ENCODE data around the gene NDUFV1. TPM values are rescaled to one million over a fixed set of nuclear protein-coding genes. Genes with fewer than 3 reads are reported as not detected.

The NDUFV1 gene
- total RNA-seq, 1 experiment from 2014 or later = 242 TPM

- POLR2A ChIA-PET = no interaction called here
- TF ChIP-seq FOSL1 (IDR thresholded peaks at IDR 0.05; ENCODE audit: low read depth) (no peak), SP1 (IDR thresholded peaks at IDR 0.05; ENCODE audit: low read depth) (no peak), EZH2phosphoT487 (IDR thresholded peaks at IDR 0.05; ENCODE audit: borderline replicate concordance) (no peak), EZH2 (IDR thresholded peaks at IDR 0.05) (no peak), YY1 (IDR thresholded peaks at IDR 0.05; ENCODE audit: extremely low read depth, insufficient replicate concordance, low read depth, low read length) (no peak), ZFX (IDR thresholded peaks at IDR 0.05) (no peak), JUND (IDR thresholded peaks at IDR 0.05) (no peak)
- DNase-seq (ENCODE audit: low read depth, low spot score) = no peak
- H2AFZ ChIP-seq (ENCODE audit: low read depth, low read length, poor library complexity, severe bottlenecking) = no peak overlapping the region
- H3K9me3 ChIP-seq (ENCODE audit: control insufficient read depth in 1 of 2, insufficient read depth in 1 of 2, low read depth in 1 of 2, low read length in 2 of 2) = no peaks in the 10 kb centered on the region; a peak in 2 of 4 replicates
- BruUV-seq (replicated peaks) = no TSS peak
- H3K36me3 ChIP-seq (ENCODE audit: control insufficient read depth in 1 of 2, insufficient read depth in 2 of 2, low read length in 2 of 2) = no peaks in the 10 kb centered on the region
- intact Hi-C loops (cut with micrococcal nuclease) = loop anchor here (10.0 kb wide), 1 partner anchor 163 kb away; no protein-coding TSS in a partner anchor
- no peak overlapping the region for H3K27ac ChIP-seq (ENCODE audit: low read depth, low read length)
- RAD21 ChIA-PET (ENCODE audit: low non-redundant PET in 1 of 2, low total read pairs in 2 of 2, uncharacterized antibody in 2 of 2, unreplicated experiment in 2 of 2) = no interaction called here
- no peaks in the 10 kb centered on the region for H3K4me1 ChIP-seq (ENCODE audit: control insufficient read depth in 1 of 2, insufficient read depth in 2 of 2, low read length in 2 of 2)
- no peaks in the 10 kb centered on the region for H4K20me1 ChIP-seq (ENCODE audit: insufficient read depth)
- H3K4me2 ChIP-seq (ENCODE audit: low read length) = no peak overlapping the region
- no peaks in the 10 kb centered on the region for H3K79me2 ChIP-seq (ENCODE audit: insufficient read depth, low read length)
- CTCF ChIA-PET = no interaction called here
- H3K9ac ChIP-seq (ENCODE audit: low read length) = no peak overlapping the region
- no peak overlapping the region for H3K4me3 ChIP-seq (replicated peaks in 1 of 2; ENCODE audit: low read depth in 1 of 2, low read length in 2 of 2)
- ATAC-seq = no peak
- no peaks in the 10 kb centered on the region for H3K27me3 ChIP-seq (ENCODE audit: insufficient read depth, low read length)
- H3K9me2 ChIP-seq (ENCODE audit: insufficient read depth) = no peaks in the 10 kb centered on the region
Measured at GRCh38 chr11:67641338-67642172, 34.8 kb downstream of the NDUFV1 start.

GRCh38 chr11:67642173-67643120 lies 35.7 kb downstream of the NDUFV1 start:
- ChIA-PET POLR2A (no interaction called here), RAD21 (ENCODE audit: low non-redundant PET in 1 of 2, low total read pairs in 2 of 2, uncharacterized antibody in 2 of 2, unreplicated experiment in 2 of 2) (no interaction called here), CTCF (no interaction called here)
- Histone ChIP-seq H3K9ac (ENCODE audit: low read length) (no peak overlapping the region), H3K4me3 (replicated peaks in 1 of 2; ENCODE audit: low read depth in 1 of 2, low read length in 2 of 2) (no peak overlapping the region), H3K9me2 (ENCODE audit: insufficient read depth) (no peaks in the 10 kb centered on the region), H3K9me3 (ENCODE audit: control insufficient read depth in 1 of 2, insufficient read depth in 1 of 2, low read depth in 1 of 2, low read length in 2 of 2) (no peaks in the 10 kb centered on the region; a peak in 2 of 4 replicates), H3K27me3 (ENCODE audit: insufficient read depth, low read length) (no peaks in the 10 kb centered on the region), H3K27ac (ENCODE audit: low read depth, low read length) (no peak overlapping the region), H3K4me1 (ENCODE audit: control insufficient read depth in 1 of 2, insufficient read depth in 2 of 2, low read length in 2 of 2) (no peaks in the 10 kb centered on the region), H3K79me2 (ENCODE audit: insufficient read depth, low read length) (no peaks in the 10 kb centered on the region), H2AFZ (ENCODE audit: low read depth, low read length, poor library complexity, severe bottlenecking) (no peak overlapping the region), H3K4me2 (ENCODE audit: low read length) (no peak overlapping the region), H3K36me3 (ENCODE audit: control insufficient read depth in 1 of 2, insufficient read depth in 2 of 2, low read length in 2 of 2) (no peaks in the 10 kb centered on the region), H4K20me1 (ENCODE audit: insufficient read depth) (no peaks in the 10 kb centered on the region)
- no TSS peak for BruUV-seq (replicated peaks)
- intact Hi-C loops (cut with micrococcal nuclease) = loop anchor here (10.0 kb wide), 1 partner anchor 162 kb away; no protein-coding TSS in a partner anchor
- no peak for DNase-seq (ENCODE audit: low read depth, low spot score)
- no peak for ATAC-seq
- no peak for TF ChIP-seq RAD21 (IDR thresholded peaks at IDR 0.05; ENCODE audit: low read depth)
- TF ChIP-seq CTCF (IDR thresholded peaks at IDR 0.05 in 2 of 3, conservative IDR thresholded peaks at IDR 0.05 in 1 of 3; ENCODE audit: borderline replicate concordance in 1 of 3, insufficient read depth in 1 of 3, low read depth in 2 of 3, low read length in 2 of 3) = no peak
- TF ChIP-seq ELF1 (IDR thresholded peaks at IDR 0.05; ENCODE audit: borderline replicate concordance, low read depth) = no peak
- no peak for TF ChIP-seq ZBTB33 (IDR thresholded peaks at IDR 0.05; ENCODE audit: extremely low read depth, insufficient replicate concordance, low read length)
- no peak for TF ChIP-seq SIN3A (IDR thresholded peaks at IDR 0.05; ENCODE audit: low read depth)
- no peak for TF ChIP-seq ATF3 (IDR thresholded peaks at IDR 0.05)
- TF ChIP-seq EGR1 (IDR thresholded peaks at IDR 0.05; ENCODE audit: low read depth) = no peak
- no peak for TF ChIP-seq JUND (IDR thresholded peaks at IDR 0.05)

Measured in HCT116 (cell line).